ENCODE measurements around the gene DOK5. TPM values are rescaled to one million over a fixed set of nuclear protein-coding genes. Genes with fewer than 3 reads are reported as not detected.
"Not testable (repeated sequence)": the region's sequence is repeated elsewhere in the genome, so short reads cannot be mapped to it uniquely, and the experiment has no call there.

The DOK5 gene
- not detected for total RNA-seq

DNA sequence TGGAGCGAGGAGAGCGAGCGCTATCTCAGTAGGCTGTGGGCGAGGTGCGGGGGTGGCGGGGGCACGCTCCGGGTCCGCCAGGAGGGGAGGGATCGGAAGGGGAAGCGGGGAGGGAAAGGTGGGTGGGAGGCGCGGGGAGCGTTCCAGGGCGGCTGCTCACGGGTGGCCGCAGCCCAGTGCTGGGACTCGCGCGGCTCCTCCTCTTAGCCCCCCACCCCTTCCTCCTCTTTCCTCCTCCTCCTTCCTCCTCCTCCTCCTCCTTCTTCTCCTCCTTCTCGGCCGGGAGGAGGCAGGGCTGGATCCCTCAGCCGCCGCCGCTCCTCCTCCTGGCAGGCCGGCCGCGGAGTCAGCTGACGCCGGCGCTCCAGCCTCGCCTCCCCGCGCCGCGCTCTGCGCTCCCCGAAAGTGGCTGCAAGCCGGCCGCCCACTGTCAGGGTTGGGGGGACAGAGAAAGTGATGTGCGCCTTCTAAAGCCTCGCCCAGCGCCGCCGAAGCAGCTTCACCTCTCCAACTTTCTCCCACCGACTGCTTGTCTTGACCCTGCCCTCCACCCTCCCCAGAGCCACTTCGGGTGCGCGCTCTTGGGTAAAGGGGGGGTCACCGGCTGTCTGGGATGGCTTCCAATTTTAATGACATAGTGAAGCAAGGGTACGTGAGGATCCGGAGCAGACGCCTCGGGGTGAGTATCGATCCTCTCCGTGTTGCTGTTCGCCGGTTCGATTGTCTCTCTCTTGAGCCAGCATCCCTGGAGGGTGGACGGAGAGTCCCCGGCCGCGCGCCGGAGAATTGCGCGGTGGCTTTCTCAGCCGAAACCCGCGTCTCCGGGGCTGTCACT is at the start of gene DOK5:
TSS of gene DOK5 (plus strand) at position 260 of the 835 bp plus-strand sequence. CDS start at position 614, 354 bp downstream.
- ATAC-seq: no peak
- DNase-seq (ENCODE audit: low spot score): no peak

DNA sequence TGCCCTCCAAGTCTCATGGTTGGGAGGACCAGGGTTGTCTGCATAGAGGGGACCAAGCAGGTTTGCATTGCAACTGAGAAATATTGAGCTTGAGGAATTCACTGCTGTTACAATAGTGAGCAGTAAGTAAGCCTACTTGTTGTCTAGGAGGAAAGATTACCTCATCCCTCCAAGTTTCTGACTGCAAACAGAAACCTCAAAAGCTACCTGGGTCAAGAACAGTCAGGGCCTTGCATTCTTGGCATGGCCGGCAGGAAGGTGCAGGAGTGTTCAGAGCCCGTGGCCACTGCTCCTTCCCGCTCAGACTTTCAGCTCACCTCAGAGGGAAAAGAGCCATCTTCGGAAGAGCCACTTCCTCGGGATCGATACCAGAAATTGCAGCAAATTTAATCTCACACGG is 46.0 kb upstream of the DOK5 start:
- no peak for DNase-seq (ENCODE audit: low spot score)
- no peak for ATAC-seq

DNA sequence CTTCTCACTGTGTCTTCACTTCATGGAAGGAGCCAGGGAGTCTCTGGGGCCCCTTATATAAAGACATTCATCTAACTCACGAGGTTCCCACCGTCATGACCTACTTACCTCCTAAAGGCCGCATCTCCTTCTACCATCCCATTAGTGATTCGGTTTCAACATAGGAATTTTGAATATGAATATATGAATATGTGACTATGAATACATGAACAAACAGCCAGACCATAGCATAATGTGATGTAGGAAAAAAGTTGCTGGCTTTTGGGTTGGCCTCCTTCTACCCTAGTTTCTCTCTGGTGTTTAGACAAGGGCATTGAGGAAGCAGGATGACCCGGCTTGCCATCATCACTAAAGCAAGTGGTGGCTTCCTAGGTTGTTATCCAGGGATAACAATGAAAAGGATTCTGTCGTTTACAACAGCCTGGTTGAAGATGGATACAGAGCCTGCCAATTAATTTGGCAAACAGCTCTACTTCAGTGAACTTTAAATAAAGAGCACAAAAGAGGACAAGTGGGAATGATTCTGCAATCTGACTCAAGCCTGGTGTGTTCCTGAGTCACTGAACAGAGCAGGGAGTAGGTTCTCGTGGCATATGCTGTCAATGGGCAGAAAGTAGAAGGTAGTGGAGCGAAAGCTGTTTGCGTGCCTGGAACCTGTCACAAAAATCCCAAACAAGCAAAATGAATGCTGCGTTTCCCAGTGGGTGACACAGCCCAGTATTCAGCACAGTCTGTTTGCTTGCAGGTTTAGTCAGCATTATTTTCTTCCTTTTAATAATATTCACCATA is 44.0 kb upstream of the DOK5 start:
- ATAC-seq (peak; percentile 72), DNase-seq (ENCODE audit: low spot score) (no peak)

DNA sequence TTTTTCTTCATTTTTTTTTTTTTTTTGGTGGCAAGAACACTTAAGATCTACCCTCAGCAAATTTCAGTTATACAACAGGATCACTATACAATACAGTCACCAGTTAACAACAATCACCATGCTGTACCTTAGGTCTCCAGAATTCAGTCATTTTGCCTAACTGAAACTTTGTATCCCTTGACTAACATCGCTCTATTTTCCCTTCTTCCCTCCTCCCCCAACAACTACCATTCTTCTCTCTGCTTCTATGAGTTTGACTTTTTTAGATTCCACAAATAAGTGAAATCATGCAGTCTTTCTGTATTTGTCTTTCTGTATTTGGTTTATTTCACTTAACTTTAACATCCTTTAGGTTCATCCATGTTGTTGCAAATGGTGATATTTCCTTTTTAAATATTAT is 42.4 kb upstream of the DOK5 start:
- no peak for DNase-seq (ENCODE audit: low spot score)
- ATAC-seq: no peak

DNA sequence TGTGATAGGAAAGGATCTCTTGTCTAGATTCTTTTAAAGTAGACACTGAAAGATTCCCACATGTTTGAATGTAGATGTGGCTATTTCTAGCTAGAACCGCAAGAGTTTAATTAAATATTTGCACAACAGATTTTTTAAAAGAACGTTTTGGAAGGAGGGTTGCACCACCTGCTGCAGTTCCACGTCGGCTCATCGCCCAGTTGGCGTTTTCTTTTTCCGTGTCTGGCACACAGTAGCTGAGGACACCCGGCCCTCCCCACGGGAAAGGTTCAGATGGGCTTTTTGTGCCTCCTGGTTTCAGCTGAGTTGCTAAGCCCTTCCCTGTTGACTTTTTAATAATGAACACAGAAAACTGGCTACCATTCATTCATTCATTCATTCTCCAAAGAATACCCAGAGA is 41.8 kb upstream of the DOK5 start:
- DNase-seq (ENCODE audit: low spot score): peak; percentile 80
- ATAC-seq: peak; percentile 86

DNA sequence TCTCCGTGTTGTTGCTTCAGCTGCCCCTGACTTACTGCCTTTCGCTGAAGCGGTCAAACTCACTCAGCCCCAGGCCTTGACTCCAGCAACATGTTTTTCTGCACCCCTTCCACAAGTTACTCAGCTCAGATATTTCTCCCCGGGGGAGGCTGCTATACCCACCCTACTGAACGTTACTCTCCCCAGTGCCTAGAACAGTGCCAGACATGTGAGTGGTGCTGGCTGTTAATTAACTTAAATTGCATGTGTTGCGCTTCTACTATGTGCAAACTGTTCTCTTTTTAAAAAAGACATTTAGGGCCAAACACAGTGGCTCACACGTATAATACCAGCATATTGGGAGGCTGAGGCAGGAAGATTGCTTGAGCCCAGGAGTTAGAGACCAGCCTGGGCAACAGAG is 41.2 kb upstream of the DOK5 start:
- no peak for DNase-seq (ENCODE audit: low spot score)
- ATAC-seq: peak; percentile 36

DNA sequence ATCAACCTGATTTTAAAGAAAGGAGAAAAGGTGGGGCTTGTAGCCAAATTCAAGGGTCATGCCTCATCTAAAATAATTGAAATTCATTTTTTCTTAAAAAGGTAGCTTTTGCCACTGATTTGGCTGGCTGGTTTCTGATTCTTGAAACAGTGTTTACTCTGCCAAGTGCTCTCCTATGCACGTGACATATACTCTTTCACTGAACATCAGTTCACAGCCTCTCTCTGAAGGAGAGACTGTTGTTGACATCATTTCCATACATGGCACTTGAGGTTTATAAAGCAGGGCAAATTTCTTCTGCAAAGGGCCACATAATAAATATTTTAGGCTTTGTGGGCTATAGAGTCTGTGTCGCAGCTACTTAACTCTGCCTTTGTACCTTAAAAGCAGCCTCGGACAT is 40.4 kb upstream of the DOK5 start:
- DNase-seq (ENCODE audit: low spot score): no peak
- ATAC-seq: no peak

DNA sequence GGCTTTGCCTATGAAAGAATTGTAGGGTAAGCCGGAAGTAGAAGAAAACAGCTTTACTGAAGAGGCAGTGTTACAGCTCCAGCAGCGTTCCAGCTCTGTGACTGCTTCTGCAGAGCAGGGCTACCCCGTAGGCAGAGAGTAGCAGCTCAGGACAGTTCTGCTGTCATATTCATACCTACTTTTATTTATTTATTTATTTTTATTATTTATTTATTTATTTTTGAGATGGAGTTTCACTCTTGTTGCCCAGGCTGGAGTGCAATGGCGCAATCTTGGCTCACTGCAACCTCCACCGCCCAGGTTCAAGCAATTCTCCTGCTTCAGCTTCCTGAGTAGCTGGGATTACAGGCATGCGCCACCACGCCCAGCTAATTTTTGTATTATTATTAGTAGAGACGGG is 39.0 kb upstream of the DOK5 start:
- ATAC-seq; DNase-seq (ENCODE audit: low spot score): not testable (repeated sequence)

DNA sequence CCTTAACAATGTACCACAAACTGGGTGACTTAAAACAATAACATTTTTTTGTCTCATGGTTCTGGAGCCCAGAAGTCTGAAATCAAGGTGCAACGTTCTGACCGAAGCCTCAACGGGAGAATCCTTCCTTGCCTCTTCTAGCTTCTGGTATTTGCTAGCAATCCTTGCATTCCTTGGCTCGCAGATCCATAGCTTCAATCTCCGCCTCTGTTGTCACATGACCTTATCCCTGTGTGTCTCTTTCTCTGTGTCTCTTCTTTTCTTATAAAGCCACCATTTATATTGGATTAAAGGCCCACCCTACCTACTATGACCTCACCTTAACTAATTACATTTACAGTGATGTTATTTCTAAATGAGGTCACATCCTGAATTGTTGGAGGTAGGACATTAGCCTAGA is 37.2 kb upstream of the DOK5 start:
- no peak for DNase-seq (ENCODE audit: low spot score)
- ATAC-seq: no peak

DNA sequence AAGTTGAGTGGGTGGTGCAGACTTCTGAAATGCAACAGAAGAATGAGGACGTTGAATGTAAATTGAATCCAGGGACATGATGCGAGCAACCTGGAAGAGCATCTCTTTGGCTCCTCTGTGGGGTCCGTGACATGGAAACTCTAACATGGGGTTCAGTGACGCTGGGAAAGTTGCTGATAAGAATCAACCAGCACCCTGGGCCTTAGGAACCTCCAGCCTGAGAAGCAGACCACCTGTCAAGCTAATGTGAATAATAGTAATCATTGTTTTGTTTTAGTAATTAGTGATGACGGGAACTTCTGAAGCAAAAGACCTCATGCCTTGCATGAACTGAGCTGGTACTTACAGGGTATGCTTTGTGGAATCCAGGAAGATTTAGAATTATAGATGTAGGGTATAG is 25.2 kb upstream of the DOK5 start:
- DNase-seq (ENCODE audit: low spot score): no peak
- ATAC-seq: no peak

DNA sequence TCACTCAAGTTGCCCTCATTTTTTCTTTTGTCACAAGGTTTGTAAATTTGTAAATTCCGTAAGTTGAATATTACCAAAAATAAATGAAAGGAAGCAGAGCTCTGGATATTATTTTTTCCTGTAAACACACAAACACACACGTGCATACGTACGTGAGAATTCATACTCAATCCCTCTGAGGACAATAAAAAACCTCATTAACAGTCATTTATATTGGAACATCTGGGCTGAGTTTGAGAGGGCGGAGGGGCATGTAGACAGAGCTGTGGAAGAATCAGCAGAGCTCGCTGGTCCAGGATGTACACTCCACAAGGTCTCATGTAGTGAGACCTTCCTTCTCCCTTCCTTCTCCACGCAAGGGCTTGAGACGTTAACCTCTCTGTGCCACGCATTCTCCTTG is 24.2 kb upstream of the DOK5 start:
- ATAC-seq (no peak), DNase-seq (ENCODE audit: low spot score) (no peak)

DNA sequence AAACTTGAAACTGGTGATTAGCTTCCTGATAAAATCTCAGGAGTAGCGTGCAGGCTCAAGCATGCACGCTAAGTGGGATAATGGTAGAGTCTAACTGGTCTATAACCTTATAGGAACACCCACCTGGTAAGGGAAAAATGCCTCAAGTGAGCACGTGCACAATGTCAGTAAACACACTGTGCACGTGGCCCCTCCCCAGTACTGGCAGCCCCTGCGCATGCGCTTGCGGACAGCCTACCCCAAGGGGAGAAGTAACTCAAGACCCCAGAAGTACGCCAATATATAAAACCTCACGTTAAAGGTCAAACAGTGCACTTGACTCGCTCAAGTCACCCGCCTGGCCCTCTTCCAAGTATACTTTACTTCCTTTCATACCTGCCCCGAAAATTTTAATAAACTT is 23.1 kb upstream of the DOK5 start:
- no peak for DNase-seq (ENCODE audit: low spot score)
- no peak for ATAC-seq

DNA sequence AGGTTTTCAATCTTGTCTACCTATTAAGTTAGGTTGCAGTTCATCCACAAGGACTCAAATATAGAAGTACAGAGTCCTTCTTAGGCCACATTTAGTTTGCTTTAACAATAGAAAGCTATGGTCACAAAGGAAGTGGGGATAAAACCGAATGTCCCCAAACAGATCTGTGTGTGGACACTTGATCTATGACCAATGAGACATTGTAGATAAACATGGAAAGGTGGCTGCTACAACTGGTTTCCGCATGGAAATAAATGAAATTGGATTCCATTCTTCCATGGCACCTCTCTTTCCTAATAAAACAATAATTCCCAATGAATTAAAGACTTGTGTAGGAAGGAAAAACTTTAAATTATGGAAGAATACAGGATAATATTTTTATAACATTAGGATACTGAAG is 20.4 kb upstream of the DOK5 start:
- ATAC-seq (no peak), DNase-seq (ENCODE audit: low spot score) (no peak)

DNA sequence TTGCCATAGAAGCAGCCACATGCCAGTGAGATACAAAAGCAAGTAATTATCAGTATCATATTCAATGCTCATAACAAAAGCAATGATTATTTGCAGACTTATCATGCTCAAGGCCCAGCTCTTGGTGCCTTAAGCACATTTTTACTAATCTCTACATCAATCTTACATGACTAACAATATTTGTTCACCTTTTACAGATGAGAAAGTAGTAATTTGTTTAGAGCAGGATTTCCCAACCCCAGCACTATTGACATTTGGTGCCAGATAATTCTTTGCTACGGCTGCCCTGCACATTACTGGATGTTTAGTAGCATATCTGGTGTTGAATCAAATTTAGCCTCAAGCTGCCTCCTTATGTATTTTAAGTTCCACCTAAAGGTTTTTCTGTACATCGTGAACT is 19.0 kb upstream of the DOK5 start:
- DNase-seq (ENCODE audit: low spot score) (no peak), ATAC-seq (no peak)

DNA sequence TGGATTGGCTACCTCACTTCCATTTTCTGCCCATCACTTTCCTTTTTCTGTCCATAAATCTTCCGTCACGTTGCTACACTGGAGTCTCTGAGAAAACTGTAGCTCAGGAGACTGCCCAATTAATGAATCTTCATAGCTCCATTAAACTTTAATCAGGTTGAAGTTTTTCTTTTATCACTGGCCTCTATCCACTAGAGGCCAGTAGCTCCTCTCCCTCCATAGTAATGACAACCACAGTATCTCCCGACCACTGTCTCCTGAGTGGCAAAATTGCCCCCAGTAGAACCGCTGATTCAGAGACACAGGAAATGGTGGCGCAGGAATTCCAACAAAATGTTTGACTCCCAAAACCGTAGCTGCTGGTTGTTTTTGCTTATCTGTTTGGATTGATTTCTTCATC is 18.4 kb upstream of the DOK5 start:
- ATAC-seq: no peak
- DNase-seq (ENCODE audit: low spot score): no peak

DNA sequence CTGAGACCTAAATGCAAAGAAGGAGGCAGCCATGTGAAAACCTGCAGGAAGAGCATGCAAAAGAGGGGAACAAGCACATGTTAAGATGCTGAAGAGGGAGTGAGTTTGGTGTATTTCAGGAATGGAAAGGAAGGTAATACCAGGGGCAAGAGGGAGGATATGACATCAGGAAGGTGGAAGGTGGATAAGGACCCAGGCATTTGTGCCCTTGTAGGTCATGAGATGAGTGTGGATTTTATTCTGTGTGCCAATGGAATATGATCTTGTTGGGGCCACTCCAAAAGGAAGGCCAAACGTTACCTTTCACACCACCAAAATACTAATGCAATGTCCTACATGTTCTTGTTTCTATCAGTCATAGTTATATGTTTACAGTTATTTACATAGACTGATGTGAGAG is 17.2 kb upstream of the DOK5 start:
- DNase-seq (ENCODE audit: low spot score): no peak

DNA sequence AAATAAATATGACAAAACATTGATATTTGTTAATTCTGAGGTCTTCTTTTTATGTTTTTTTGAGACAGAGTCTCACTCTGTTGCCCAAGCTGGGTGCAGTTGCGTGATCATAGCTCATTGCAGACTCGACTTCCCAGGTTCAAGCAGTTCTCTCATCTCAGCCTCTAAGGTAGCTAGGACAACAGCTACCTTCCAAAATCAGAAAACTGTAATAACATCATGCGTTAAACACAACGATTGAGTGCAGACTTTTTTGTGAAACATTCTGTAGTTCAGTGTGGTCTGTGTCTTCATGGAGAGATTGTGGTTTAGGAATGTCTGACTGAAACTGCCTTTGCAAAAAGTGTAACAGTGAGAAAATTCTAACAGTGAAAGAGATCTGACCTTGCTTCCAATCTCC is 16.1 kb upstream of the DOK5 start:
- DNase-seq (ENCODE audit: low spot score) (no peak), ATAC-seq (no peak)

More for the DNA sequence above, 17.2 kb upstream of the DOK5 start:
- ATAC-seq: no peak

DNA sequence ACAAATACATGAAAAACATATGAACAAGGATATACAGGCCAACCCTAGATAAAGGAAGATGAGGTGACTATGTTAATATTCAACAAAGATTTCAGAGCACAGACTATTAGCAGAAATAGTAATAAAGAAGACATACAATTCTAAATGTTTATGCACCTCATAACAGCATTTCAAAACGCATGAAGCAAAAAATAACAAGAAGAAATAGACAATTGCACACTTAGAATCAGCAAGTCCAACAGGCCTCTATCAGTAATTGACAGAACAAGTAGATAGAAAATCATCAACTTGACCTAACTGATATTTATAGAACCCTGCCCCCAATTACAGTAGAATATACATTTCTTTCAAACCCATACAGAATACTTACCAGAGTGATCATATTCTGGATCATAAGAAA is 11.4 kb upstream of the DOK5 start:
- DNase-seq (ENCODE audit: low spot score) (no peak), ATAC-seq (no peak)

DNA sequence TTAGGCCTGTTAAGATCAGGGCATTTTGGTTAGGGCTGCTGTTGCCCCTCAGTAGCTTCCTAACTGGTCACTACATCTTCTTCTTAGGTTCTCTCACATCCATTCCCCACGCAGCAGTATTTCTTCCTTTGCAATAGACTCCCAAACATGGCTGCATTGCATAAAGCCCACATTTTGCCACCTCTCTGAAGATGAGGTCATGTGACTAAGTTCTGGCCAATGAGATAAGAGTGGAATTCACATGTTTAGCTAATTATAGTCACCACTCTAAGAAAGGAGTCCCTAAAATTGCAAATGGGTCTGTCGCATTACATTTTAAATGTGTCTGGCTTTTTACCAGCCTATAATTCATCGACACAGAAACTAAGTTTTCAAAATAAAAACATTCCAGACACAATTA is 9.3 kb upstream of the DOK5 start:
- DNase-seq (ENCODE audit: low spot score): no peak
- no peak for ATAC-seq

DNA sequence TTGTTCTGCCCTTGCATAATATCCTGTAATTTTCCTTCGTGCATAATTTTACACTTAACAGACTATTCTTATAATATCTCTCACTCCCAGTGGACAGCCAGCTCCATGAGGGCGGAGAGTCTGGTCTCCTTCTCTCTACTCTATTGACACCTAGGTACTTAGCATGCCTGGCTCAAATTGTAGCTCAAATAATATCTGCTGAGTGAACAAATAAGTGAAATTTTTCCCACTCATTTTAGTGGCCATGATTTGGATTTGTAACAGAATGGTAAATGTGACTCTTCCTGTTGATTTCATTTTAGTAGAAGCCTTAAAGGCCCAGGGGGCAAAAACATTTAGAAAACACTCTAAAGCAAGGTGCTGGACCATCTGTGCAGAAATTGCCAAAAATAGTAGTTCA is 7.8 kb upstream of the DOK5 start:
- no peak for DNase-seq (ENCODE audit: low spot score)
- ATAC-seq: no peak

DNA sequence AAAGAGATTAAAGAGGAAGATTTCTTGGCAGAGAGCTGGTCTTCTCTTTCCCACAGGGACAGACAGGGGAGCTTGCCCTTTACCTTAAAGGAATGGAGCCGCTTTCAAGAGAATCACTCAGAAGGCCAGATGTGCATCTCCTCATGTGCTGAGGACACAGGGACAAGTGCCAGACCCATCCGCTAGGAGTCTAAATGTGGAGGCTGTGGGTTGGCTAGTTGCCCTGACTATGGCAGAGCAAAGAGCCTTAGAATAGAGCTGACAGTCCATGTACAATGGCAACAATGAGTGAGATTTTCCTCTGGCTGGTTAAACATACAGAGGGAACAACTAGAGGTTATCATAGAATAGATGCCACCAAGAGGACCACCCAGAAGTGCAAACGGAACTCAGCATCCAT is 7.3 kb upstream of the DOK5 start:
- ATAC-seq (no peak), DNase-seq (ENCODE audit: low spot score) (no peak)

DNA sequence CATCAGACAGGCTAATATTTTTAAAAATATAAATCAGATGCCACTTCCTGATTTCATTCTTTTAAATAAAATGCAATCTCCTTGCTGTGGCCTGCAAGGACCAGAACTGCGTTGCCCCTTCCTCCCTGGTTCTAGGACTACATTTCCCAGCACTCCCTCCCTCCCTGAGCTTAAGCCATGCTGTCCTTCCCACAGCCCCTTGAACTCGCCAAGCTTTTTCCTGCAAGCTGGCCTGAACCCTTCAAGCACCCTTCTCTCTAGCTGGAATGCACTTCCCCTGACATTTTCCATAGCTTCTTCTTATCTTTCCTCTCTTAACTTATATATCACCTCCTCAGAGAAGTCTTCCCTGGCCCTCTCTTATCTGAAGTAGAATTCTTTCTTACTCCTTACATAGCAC is 6.1 kb upstream of the DOK5 start:
- DNase-seq (ENCODE audit: low spot score): no peak
- no peak for ATAC-seq

All from left lobe of liver (tissue), 2 donors.